Peyer's patch (tissue), 4 donors: ENCODE results near the gene TMEM164. TPM values are rescaled to one million over a fixed set of nuclear protein-coding genes. Genes with fewer than 3 reads are reported as not detected.

ENCODE experiments used
- DNase-seq, 3 donors: peaks; one replicate each; pipeline ENCODE4 v3.0.0-alpha.2; 2017 to 2019
- H3K27ac ChIP-seq, 4 donors: fragments of 200-600 bp; sonication (generic); one replicate each; pipeline ENCODE4 v1.5.1; 2016 to 2019
- H3K27me3 ChIP-seq, 2 donors: fragments of 200-600 bp; sonication (generic); one replicate each; pipeline ENCODE4 v1.5.1; 2019
- H3K36me3 ChIP-seq, 3 donors: fragments of 200-600 bp; sonication (generic); one replicate each; pipeline ENCODE4 v1.5.1; 2016 to 2019
- H3K4me1 ChIP-seq, 4 donors: fragments of 200-600 bp; sonication (generic); one replicate each; pipeline ENCODE4 v1.5.1; 2016 to 2019
- H3K4me3 ChIP-seq, 4 donors: fragments of 200-600 bp; sonication (generic); 1 replicate in 3 of 4; 2 replicates in 1 of 4; pipeline ENCODE4 v1.5.1; 2016 to 2019; ENCODE audit warnings: mild to moderate bottlenecking in 1 of 4
- H3K9me3 ChIP-seq, 4 donors: fragments of 200-600 bp; sonication (generic); one replicate each; pipeline ENCODE4 v1.5.1; 2016 to 2019; ENCODE audit warnings: mild to moderate bottlenecking in 1 of 4
- POLR2A ChIP-seq, 2 donors: fragments of 450-650 bp; IDR thresholded peaks; one replicate each; pipeline ENCODE4 v1.5.1; 2017; ENCODE audit warnings: antibody characterized with exemption in 2 of 2, mild to moderate bottlenecking in 2 of 2, moderate library complexity in 2 of 2
- total RNA-seq, 4 donors: library from RNA; depleted of rRNA; stranded (reverse); fragments of >200 nt; gene quantifications; one replicate each; pipeline ENCODE4 v1.1.0, GENCODE V29; 2016
- TF ChIP-seq, protein P1 (sequence below), 6 experiments: fragments of 450-650 bp in 4 of 6; fragments of 200-600 bp in 2 of 6; sonication (generic) in 1 of 6; IDR thresholded peaks; one replicate each; pipeline ENCODE4 v1.5.1; 2017 to 2019; ENCODE audit warnings: antibody characterized with exemption in 6 of 6, mild to moderate bottlenecking in 3 of 6, moderate library complexity in 1 of 6

TMEM164 gene
- total RNA-seq, 4 donors from 2014 or later = 25.6 to 79.7 (median 73.8) TPM

DNA sequence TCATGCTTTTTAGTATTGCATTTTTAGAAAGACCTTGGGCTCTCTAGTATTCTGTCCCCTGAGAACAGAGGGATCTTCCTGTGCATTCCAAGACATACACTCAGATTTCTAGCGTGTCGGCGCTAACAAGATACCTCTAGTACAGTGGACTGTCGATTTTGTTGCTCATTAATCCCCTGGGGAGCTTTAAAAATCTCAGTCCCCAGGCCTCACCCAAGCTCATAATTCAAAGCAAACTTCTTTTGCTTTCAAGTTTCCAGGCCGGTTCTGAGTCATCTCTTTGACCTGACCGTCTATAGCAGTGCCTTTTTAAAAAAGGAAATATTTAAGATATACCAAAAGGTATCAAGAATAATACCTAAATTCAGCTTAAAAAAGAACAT is 178.0 kb downstream of the TMEM164 start:
- Histone ChIP-seq H3K27me3 (no peaks in the 10 kb centered on the region), H3K27ac (no peak overlapping the region), H3K4me3 (no peak overlapping the region), H3K36me3 (no peaks in the 10 kb centered on the region), H3K4me1 (no peaks in the 10 kb centered on the region), H3K9me3 (no peaks in the 10 kb centered on the region)
- no peak for DNase-seq
- TF ChIP-seq, protein P1, sequence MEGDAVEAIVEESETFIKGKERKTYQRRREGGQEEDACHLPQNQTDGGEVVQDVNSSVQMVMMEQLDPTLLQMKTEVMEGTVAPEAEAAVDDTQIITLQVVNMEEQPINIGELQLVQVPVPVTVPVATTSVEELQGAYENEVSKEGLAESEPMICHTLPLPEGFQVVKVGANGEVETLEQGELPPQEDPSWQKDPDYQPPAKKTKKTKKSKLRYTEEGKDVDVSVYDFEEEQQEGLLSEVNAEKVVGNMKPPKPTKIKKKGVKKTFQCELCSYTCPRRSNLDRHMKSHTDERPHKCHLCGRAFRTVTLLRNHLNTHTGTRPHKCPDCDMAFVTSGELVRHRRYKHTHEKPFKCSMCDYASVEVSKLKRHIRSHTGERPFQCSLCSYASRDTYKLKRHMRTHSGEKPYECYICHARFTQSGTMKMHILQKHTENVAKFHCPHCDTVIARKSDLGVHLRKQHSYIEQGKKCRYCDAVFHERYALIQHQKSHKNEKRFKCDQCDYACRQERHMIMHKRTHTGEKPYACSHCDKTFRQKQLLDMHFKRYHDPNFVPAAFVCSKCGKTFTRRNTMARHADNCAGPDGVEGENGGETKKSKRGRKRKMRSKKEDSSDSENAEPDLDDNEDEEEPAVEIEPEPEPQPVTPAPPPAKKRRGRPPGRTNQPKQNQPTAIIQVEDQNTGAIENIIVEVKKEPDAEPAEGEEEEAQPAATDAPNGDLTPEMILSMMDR (IDR thresholded peaks at IDR 0.05) = no peak
- TF ChIP-seq POLR2A (IDR thresholded peaks at IDR 0.05) = no peak

DNA sequence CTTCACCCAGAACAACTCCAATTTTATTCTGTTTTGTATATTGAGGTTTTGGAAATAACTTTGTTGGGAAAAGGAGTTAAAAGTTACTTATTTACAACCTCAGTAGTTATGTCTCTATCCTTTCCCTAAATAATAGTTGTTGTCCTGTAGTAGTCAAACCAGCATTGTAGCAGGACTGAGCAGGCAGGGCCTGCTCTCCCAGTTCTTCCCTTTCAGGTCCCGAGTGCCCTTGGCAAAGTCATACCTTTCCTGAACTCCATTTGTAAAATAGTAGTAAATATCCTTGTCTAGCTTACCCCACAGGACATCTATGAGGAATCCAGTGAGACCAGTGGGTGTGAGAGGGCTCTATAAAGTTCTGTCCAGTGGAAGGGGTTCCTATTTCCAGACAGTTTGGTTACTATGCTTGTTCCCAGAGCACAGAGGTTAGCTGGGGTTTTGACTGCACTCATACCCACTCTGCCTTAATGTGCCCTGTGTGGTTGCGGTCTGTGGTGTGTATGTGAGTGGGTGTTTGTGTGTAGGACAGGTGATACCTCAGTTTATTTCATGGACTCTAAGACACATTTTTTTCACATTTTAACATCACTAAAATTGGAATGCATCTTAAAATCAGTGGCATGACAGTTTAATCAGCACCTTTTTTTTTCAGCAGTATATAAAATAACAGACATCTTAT is 178.7 kb downstream of the TMEM164 start:
- H3K27me3 ChIP-seq = no peaks in the 10 kb centered on the region
- DNase-seq = no peak
- no peak for TF ChIP-seq POLR2A (IDR thresholded peaks at IDR 0.05)
- TF ChIP-seq, protein P1 (IDR thresholded peaks at IDR 0.05) = no peak
- H3K4me1 ChIP-seq = no peaks in the 10 kb centered on the region
- H3K36me3 ChIP-seq = no peaks in the 10 kb centered on the region
- no peak overlapping the region for H3K4me3 ChIP-seq
- H3K9me3 ChIP-seq = no peaks in the 10 kb centered on the region
- no peak overlapping the region for H3K27ac ChIP-seq

DNA sequence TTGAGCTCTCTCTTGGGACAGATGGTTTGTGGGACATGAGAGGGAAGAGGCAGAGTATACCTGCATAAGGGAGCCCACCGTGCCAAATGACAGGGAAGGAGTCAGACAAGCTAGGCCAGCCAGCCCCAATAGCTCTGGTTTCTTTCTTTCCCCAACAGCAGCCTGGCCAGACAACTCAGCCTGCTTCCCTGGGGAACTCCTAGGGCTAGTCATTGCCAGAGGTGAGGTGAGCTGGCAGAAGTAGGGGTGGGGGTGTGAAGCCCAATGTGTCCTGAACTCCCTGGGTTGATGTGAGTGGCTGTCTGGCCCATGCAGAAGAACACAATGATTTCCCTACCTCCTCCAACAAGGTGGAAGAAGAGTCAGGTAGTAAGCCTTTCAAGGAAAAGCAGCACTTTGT is 179.4 kb downstream of the TMEM164 start:
- DNase-seq = no peak
- no peaks in the 10 kb centered on the region for H3K4me1 ChIP-seq
- no peaks in the 10 kb centered on the region for H3K27me3 ChIP-seq
- H3K27ac ChIP-seq = no peak overlapping the region
- H3K9me3 ChIP-seq = no peaks in the 10 kb centered on the region
- no peak overlapping the region for H3K4me3 ChIP-seq
- no peaks in the 10 kb centered on the region for H3K36me3 ChIP-seq
- TF ChIP-seq, protein P1 (IDR thresholded peaks at IDR 0.05) = no peak
- no peak for TF ChIP-seq POLR2A (IDR thresholded peaks at IDR 0.05)

DNA sequence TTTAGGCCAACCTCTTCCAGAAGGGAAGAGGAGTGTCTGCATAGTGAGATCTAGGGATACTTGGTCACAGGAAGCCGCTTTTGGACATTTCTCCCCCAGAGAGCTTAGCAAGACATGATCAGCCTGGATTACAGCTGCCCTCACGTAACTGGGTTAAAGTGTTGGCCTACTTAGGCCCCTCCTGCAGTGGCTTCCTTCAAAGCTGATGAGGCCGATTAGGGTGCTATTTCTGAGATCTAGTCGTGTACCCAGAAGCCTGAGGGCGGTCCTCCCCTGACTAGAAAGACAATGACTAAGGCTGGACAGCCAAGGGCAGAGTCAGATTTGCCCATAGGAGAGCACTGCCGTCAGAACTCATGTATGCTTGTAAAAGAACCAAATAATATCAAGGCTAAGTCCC is 180.0 kb downstream of the TMEM164 start:
- Histone ChIP-seq H3K27me3 (no peaks in the 10 kb centered on the region), H3K9me3 (no peaks in the 10 kb centered on the region), H3K4me3 (no peak overlapping the region), H3K4me1 (no peaks in the 10 kb centered on the region), H3K27ac (no peak overlapping the region), H3K36me3 (no peaks in the 10 kb centered on the region)
- no peak for DNase-seq
- TF ChIP-seq, protein P1 (IDR thresholded peaks at IDR 0.05) = no peak
- TF ChIP-seq POLR2A (IDR thresholded peaks at IDR 0.05) = no peak

DNA sequence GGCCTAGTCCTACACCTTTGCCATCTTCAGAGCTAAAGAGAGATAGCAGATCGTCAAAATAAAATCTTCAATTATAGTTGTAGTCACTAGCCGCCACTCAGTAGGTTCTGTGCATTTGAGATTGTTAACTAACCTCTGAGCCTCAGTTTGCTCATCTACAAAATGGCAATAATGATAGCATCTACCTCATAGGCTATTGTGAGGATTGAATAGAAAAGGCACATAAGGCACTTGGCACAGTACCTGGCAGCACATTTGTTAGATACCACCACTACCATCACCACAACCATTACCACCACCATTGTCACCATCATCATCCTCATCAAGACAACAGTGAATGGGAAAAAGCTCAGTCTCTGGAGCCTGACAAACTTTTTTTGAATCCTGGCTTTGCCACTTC is 180.4 kb downstream of the TMEM164 start:
- no peaks in the 10 kb centered on the region for H3K27me3 ChIP-seq

More for the DNA sequence above, 180.4 kb downstream of the TMEM164 start:
- no peak overlapping the region for H3K27ac ChIP-seq
- no peaks in the 10 kb centered on the region for H3K4me1 ChIP-seq
- H3K36me3 ChIP-seq = no peaks in the 10 kb centered on the region
- TF ChIP-seq, protein P1 (IDR thresholded peaks at IDR 0.05) = no peak
- TF ChIP-seq POLR2A (IDR thresholded peaks at IDR 0.05) = no peak
- no peak overlapping the region for H3K4me3 ChIP-seq
- no peaks in the 10 kb centered on the region for H3K9me3 ChIP-seq
- DNase-seq = no peak
